Daoy (cell line): ENCODE measurements around the gene PRSS22. TPM values are rescaled to one million over a fixed set of nuclear protein-coding genes. Genes with fewer than 3 reads are reported as not detected.
A peak's percentile ranks its signal among the peaks of the same experiment; 100 is the strongest.

Experiments
- DNase-seq: peaks from one replicate; pipeline ENCODE4 v3.0.0-alpha.2; 2015; ENCODE audit warnings: low read depth
- total RNA-seq: library from RNA; depleted of rRNA; stranded (reverse); fragments of >200 nt; shearing (Covaris generic); gene quantifications from 2 replicates; pipeline ENCODE4 v1.2.3, GENCODE V29; 2014

The PRSS22 gene
- total RNA-seq, 1 experiment from 2014 or later: 0.11 TPM

- DNase-seq: peak; percentile 58
These were observed 28.2 kb downstream of the PRSS22 start, which contains the start of gene ZG16B for GRCh38 chr16:2829501-2830354. ZG16B (plus strand) TSS chr16:2830303; CDS start chr16:2830442, 139 bp downstream.

- DNase-seq: no peak
These were observed 29.0 kb downstream of the PRSS22 start for GRCh38 chr16:2828876-2829430.

- DNase-seq: no peak
These were observed 29.5 kb downstream of the PRSS22 start for GRCh38 chr16:2828521-2828840.

GRCh38 chr16:2827831-2828520 lies 30.0 kb downstream of the PRSS22 start:
- no peak for DNase-seq

GRCh38 chr16:2827374-2827791 lies 30.6 kb downstream of the PRSS22 start:
- DNase-seq: no peak

- no peak for DNase-seq
These were observed 31.2 kb downstream of the PRSS22 start for GRCh38 chr16:2826591-2827373.

GRCh38 chr16:2825906-2826305 lies 32.1 kb downstream of the PRSS22 start:
- DNase-seq: no peak

- no peak for DNase-seq
These were observed 32.8 kb downstream of the PRSS22 start for GRCh38 chr16:2825049-2825742.

- DNase-seq: no peak
These were observed 33.3 kb downstream of the PRSS22 start for GRCh38 chr16:2824626-2825025.

- DNase-seq: no peak
These were observed 35.5 kb downstream of the PRSS22 start for GRCh38 chr16:2822496-2822895.

GRCh38 chr16:2822158-2822495 lies 35.8 kb downstream of the PRSS22 start:
- DNase-seq: no peak

- DNase-seq: no peak
These were observed 36.3 kb downstream of the PRSS22 start for GRCh38 chr16:2821487-2822157.

- DNase-seq: no peak
These were observed 37.0 kb downstream of the PRSS22 start for GRCh38 chr16:2820836-2821486.

GRCh38 chr16:2819939-2820835 lies 37.8 kb downstream of the PRSS22 start:
- no peak for DNase-seq

GRCh38 chr16:2819179-2819938 lies 38.6 kb downstream of the PRSS22 start:
- DNase-seq: no peak

- DNase-seq: no peak
These were observed 39.6 kb downstream of the PRSS22 start for GRCh38 chr16:2818272-2818876.

GRCh38 chr16:2817340-2818271 lies 40.4 kb downstream of the PRSS22 start:
- DNase-seq: no peak
